ENCODE data around the gene PALS1. TPM values are rescaled to one million over a fixed set of nuclear protein-coding genes. Genes with fewer than 3 reads are reported as not detected.

The PALS1 gene
- total and polyA plus RNA-seq, 2 of the 8 experiments (the other 6 are each of a cell fraction or from before 2014, with no cell fraction given) = 6.7 to 25.1 TPM

- Histone ChIP-seq H3K79me1 (ENCODE audit: low read depth, low read length) (no peaks in the 10 kb centered on the region; the same call in 1 of the 2 replicates), H3K23ac (ENCODE audit: insufficient read length) (no peak overlapping the region), H3K56ac (replicated peaks; ENCODE audit: insufficient read length, low read depth, low read length) (no peak overlapping the region), H4K91ac (replicated peaks; ENCODE audit: insufficient read length, low read length) (no peak overlapping the region), H3K4me3 (ENCODE audit: extremely low read depth in 1 of 4, insufficient read depth in 2 of 4, low read depth in 3 of 4, low read length in 4 of 4) (no peak overlapping the region), H3K9me3 (ENCODE audit: insufficient read depth in 2 of 2, low read depth in 1 of 2, low read length in 1 of 2) (no peaks in the 10 kb centered on the region), H3K4ac (replicated peaks; ENCODE audit: insufficient read length, low read depth, low read length) (no peak overlapping the region), H2BK15ac (ENCODE audit: low read length) (no peak overlapping the region), H3K27ac (ENCODE audit: low read depth, low read length) (no peak overlapping the region), H4K8ac (ENCODE audit: extremely low read depth, insufficient read depth, low read length) (no peak overlapping the region), H3K36me3 (ENCODE audit: control insufficient read depth in 2 of 4, insufficient read depth in 4 of 4, low read length in 3 of 4) (no peaks in the 10 kb centered on the region), H4K5ac (ENCODE audit: insufficient read length, low read depth, low read length) (no peak overlapping the region), H3K18ac (ENCODE audit: extremely low read depth, low read length) (no peak overlapping the region), H3K14ac (ENCODE audit: insufficient read length) (no peak overlapping the region), H2AK5ac (ENCODE audit: low read depth, low read length) (no peak overlapping the region), H4K20me1 (replicated peaks in 1 of 2; ENCODE audit: control insufficient read depth in 1 of 2, insufficient read depth in 2 of 2, low read length in 2 of 2) (peaks cover 0 to 4% of the 10 kb centered on the region in 2 experiments), H3K79me2 (ENCODE audit: control insufficient read depth in 1 of 2, insufficient read depth in 2 of 2, low read length in 2 of 2) (peaks cover 0 to 72% of the 10 kb centered on the region in 2 experiments; a peak in 2 of 4 replicates), H3K23me2 (ENCODE audit: low read depth, low read length) (peaks cover 4% of the 10 kb centered on the region; the same call in 1 of the 2 replicates), H3K4me2 (ENCODE audit: insufficient read depth in 1 of 2, low read depth in 2 of 2, low read length in 2 of 2) (no peak overlapping the region), H2BK5ac (ENCODE audit: low read depth, low read length) (no peak overlapping the region), H3K9ac (replicated peaks in 1 of 4; ENCODE audit: extremely low read depth in 1 of 4, low read depth in 3 of 4, low read length in 3 of 4) (no peak overlapping the region), H3K4me1 (replicated peaks in 1 of 4; ENCODE audit: control insufficient read depth in 3 of 4, insufficient read depth in 4 of 4, low read length in 3 of 4) (peaks cover 0 to 4% (median under 1%) of the 10 kb centered on the region in 4 experiments; a peak in 3 of 7 replicates), H2BK20ac (ENCODE audit: low read length) (no peak overlapping the region), H2BK12ac (ENCODE audit: low read depth, low read length) (no peak overlapping the region), H2BK120ac (replicated peaks; ENCODE audit: low read depth, low read length) (no peak overlapping the region), H3K27me3 (replicated peaks in 1 of 4; ENCODE audit: control insufficient read depth in 3 of 4, extremely low read depth in 1 of 4, insufficient read depth in 3 of 4, low read length in 3 of 4) (peaks cover 0 to 5% (median 2%) of the 10 kb centered on the region in 4 experiments; a peak in 4 of 7 replicates), H2AFZ (ENCODE audit: low read length) (no peak overlapping the region)
- DNase-seq (ENCODE audit: low read depth in 1 of 2, low spot score in 2 of 2) = no peak
- 89% methylated on average over 1 of the region's 1 CpG; no CpG with 5 or more reads in 1 of the 2 experiments for WGBS, 2 experiments (ENCODE audit: extremely low coverage in 1 of 2, insufficient coverage in 1 of 2, insufficient read length in 1 of 2, insufficient replicate concordance in 2 of 2, low coverage in 1 of 2, low lambda C conversion rate in 2 of 2, missing lambda C conversion rate in 1 of 2)
- ChIA-PET POLR2A (ENCODE audit: partially characterized antibody) (no interaction called here), CTCF (ENCODE audit: partially characterized antibody) (no interaction called here)
- no peak for FAIRE-seq
- TF ChIP-seq ZNF274 (IDR thresholded peaks at IDR 0.05; ENCODE audit: borderline replicate concordance, extremely low read depth, low read length) (no peak), PHF8 (conservative IDR thresholded peaks at IDR 0.05; ENCODE audit: low read depth, low read length) (no peak), CHD1 (IDR thresholded peaks at IDR 0.05; ENCODE audit: low read depth, low read length) (no peak), TAF7 (optimal IDR thresholded peaks at IDR 0.05; ENCODE audit: borderline replicate concordance, low read depth, low read length) (no peak), GABPA (IDR thresholded peaks at IDR 0.05; ENCODE audit: borderline replicate concordance, insufficient read depth, low read length) (no peak)
Observed at GRCh38 chr14:67245104-67245503, 3.9 kb downstream of the PALS1 start.
